Memory B cell (primary cell): ENCODE data around the gene GMDS.
A peak's percentile ranks its signal among the peaks of the same experiment; 100 is the strongest.
"Not testable (repeated sequence)": the region's sequence is repeated elsewhere in the genome, so short reads cannot be mapped to it uniquely, and the experiment has no call there.

ENCODE experiments used
- ATAC-seq: fragments of 150-1000 bp; cut with Tn5 transposase; 2 replicates; pipeline ENCODE4 v1.10.0; 2021; ENCODE audit warnings: low read depth, mild to moderate bottlenecking, moderate library complexity
- DNase-seq, 2 donors: peaks; one replicate each; pipeline ENCODE4 v3.0.0; 2022; ENCODE audit warnings: low spot score in 2 of 2
- H3K27ac Mint-ChIP-seq: one replicate; pipeline ENCODE4 v1.8.0; 2022; ENCODE audit warnings: mild to moderate bottlenecking, moderate library complexity, mixed read lengths
- H3K27me3 Mint-ChIP-seq: one replicate; pipeline ENCODE4 v1.8.0; 2022; ENCODE audit warnings: mixed read lengths
- H3K36me3 Mint-ChIP-seq: one replicate; pipeline ENCODE4 v1.8.0; 2022; ENCODE audit warnings: mild to moderate bottlenecking, mixed read lengths
- H3K4me1 Mint-ChIP-seq: one replicate; pipeline ENCODE4 v1.8.0; 2022; ENCODE audit warnings: mixed read lengths
- H3K4me3 Mint-ChIP-seq: one replicate; pipeline ENCODE4 v1.8.0; 2022; ENCODE audit warnings: mild to moderate bottlenecking, moderate library complexity, mixed read lengths
- H3K9me3 Mint-ChIP-seq: one replicate; pipeline ENCODE4 v1.8.0; 2022; ENCODE audit warnings: mixed read lengths

Gene GMDS

DNA sequence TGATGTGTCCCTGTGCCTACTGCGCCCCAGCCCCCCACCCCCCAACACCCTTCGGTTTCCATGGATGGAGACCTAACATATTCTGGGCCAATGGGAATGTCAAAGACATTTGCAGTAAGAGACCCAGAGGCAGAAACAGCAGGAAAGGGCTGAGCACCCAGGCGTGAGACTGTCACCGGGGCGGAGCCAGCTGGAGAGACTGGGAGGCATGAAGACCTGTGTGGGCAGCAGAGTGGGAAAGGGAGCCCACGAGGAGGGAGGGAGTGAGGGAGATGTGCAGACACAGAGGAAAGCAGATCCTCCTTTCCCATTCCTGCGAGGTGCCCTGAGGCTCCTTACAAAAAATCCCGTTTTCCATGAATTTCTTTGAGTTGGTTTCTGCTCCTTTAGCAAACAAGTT is 485.5 kb downstream of the GMDS start:
- Mint-ChIP-seq H3K27ac (no peak overlapping the region), H3K36me3 (peaks cover 9% of the 10 kb centered on the region), H3K9me3 (no peaks in the 10 kb centered on the region), H3K27me3 (no peaks in the 10 kb centered on the region), H3K4me3 (no peak overlapping the region), H3K4me1 (no peaks in the 10 kb centered on the region)
- ATAC-seq (no peak), DNase-seq (no peak)

GRCh38 chr6:1758076-1758679 is 487.2 kb downstream of the GMDS start:
- Mint-ChIP-seq H3K4me1 (no peaks in the 10 kb centered on the region), H3K27ac (no peak overlapping the region), H3K9me3 (peaks cover 6% of the 10 kb centered on the region), H3K4me3 (no peak overlapping the region), H3K27me3 (no peaks in the 10 kb centered on the region), H3K36me3 (peaks cover 13% of the 10 kb centered on the region)
- no peak for DNase-seq
- ATAC-seq = no peak

DNA sequence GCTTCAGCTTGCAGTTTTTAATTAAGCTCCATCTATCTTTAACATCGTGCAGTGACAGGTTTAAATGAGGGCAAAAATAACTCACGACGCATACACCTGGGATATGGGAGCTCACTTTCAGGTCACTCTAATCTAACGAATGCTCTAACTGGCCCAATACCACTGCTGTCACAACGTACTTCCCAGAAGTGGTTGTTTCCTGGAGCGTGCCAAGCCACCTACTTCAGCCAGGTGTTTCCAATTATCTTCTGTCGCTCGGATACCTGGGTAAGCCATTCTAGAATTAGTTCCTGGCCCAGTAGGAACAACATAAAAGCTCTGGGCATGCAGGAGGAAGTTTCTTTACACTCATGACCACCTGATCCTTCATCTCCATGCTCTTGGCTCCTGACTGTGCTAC is 488.3 kb downstream of the GMDS start:
- DNase-seq = no peak
- Mint-ChIP-seq H3K27ac (no peak overlapping the region), H3K9me3 (peaks cover 8% of the 10 kb centered on the region), H3K36me3 (peaks cover 17% of the 10 kb centered on the region), H3K27me3 (no peaks in the 10 kb centered on the region), H3K4me3 (no peak overlapping the region), H3K4me1 (no peaks in the 10 kb centered on the region)
- no peak for ATAC-seq

DNA sequence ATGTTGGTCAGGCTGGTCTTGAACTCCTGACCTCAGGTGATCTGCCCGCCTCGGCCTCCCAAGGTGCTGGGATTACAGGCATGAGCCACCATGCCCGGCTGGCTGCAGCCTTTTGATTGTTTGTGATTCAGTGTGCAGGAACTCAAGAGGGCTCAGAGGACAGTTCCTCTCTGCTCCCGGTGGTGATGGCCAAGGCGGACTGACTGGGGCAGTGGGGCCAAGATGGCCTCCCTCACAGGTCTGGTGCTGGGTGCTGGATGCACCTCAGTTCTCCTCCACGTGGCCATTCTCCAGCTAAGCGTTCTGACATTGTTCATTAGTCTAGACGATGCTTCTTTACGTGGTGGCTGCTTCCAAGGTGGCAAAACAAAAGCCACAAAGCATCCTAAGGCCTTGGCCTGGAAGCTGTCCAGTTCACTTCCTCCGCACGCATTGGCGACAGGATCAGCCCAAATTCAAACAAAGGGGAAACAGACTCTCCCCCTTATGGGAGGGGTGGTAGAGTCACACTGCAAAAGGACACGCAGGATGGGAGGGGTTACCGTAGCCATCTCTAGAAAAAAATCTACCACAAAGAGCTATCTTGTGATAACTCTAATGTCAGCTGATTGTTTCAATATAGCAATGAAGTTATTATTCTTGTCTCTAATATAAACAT is 488.8 kb downstream of the GMDS start:
- Mint-ChIP-seq H3K27me3 (no peaks in the 10 kb centered on the region), H3K4me1 (no peaks in the 10 kb centered on the region), H3K27ac (no peak overlapping the region), H3K36me3 (peaks cover 22% of the 10 kb centered on the region), H3K9me3 (peaks cover 12% of the 10 kb centered on the region), H3K4me3 (no peak overlapping the region)
- ATAC-seq (no peak), DNase-seq (no peak)

GRCh38 chr6:1751063-1751462 is 494.3 kb downstream of the GMDS start:
- H3K4me1 Mint-ChIP-seq, H3K27me3 Mint-ChIP-seq, ATAC-seq, H3K4me3 Mint-ChIP-seq, H3K27ac Mint-ChIP-seq, DNase-seq: not testable (repeated sequence)
- Mint-ChIP-seq H3K9me3 (peaks cover 12% of the 10 kb centered on the region), H3K36me3 (peaks cover 20% of the 10 kb centered on the region)

DNA sequence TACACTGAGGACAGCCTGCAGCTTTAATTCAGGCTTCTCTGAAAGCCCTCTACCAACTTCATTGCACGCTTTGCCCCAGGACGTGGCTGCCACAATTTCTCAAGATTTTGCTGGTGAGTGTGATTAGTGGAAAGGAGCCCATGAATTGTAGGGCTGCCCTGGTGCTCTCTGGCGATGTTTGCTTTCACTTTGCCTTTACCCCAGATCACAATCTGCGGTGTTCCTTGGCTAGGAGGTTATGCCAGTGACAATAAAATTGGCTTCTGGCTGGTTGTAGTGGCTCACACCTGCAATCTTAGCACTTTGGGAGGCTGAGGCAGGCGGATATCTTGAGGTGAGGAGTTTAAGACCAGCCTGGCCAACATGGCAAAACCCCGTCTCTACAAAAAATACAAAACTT is 496.4 kb downstream of the GMDS start:
- H3K36me3 Mint-ChIP-seq = peaks cover 20% of the 10 kb centered on the region
- H3K27me3 Mint-ChIP-seq = no peaks in the 10 kb centered on the region
- H3K4me1 Mint-ChIP-seq = no peaks in the 10 kb centered on the region
- peaks cover 12% of the 10 kb centered on the region for H3K9me3 Mint-ChIP-seq
- ATAC-seq (no peak), DNase-seq (no peak)
- no peak overlapping the region for H3K4me3 Mint-ChIP-seq
- H3K27ac Mint-ChIP-seq = no peak overlapping the region

- no peak overlapping the region for H3K27ac Mint-ChIP-seq
- ATAC-seq (no peak), DNase-seq (no peak)
- no peaks in the 10 kb centered on the region for H3K27me3 Mint-ChIP-seq
- H3K36me3 Mint-ChIP-seq = peaks cover 10% of the 10 kb centered on the region
- no peaks in the 10 kb centered on the region for H3K4me1 Mint-ChIP-seq
- H3K9me3 Mint-ChIP-seq = peaks cover 4% of the 10 kb centered on the region
- H3K4me3 Mint-ChIP-seq = no peak overlapping the region
Measured at GRCh38 chr6:1747531-1747930, 497.9 kb downstream of the GMDS start.

GRCh38 chr6:1747003-1747402 is 498.4 kb downstream of the GMDS start:
- H3K27ac Mint-ChIP-seq = no peak overlapping the region
- H3K4me3 Mint-ChIP-seq = no peak overlapping the region

GRCh38 chr6:1745814-1746213 is 499.6 kb downstream of the GMDS start:
- H3K4me1 Mint-ChIP-seq = peaks cover 3% of the 10 kb centered on the region
- H3K27me3 Mint-ChIP-seq = no peaks in the 10 kb centered on the region
- H3K4me3 Mint-ChIP-seq = no peak overlapping the region
- DNase-seq (no peak), ATAC-seq (no peak)
- no peaks in the 10 kb centered on the region for H3K9me3 Mint-ChIP-seq
- no peaks in the 10 kb centered on the region for H3K36me3 Mint-ChIP-seq
- H3K27ac Mint-ChIP-seq = no peak overlapping the region

More at GRCh38 chr6:1747003-1747402, 498.4 kb downstream of the GMDS start:
- Mint-ChIP-seq H3K4me1 (no peaks in the 10 kb centered on the region), H3K36me3 (peaks cover 5% of the 10 kb centered on the region), H3K9me3 (peaks cover 3% of the 10 kb centered on the region), H3K27me3 (no peaks in the 10 kb centered on the region)
- DNase-seq = no peak
- no peak for ATAC-seq

DNA sequence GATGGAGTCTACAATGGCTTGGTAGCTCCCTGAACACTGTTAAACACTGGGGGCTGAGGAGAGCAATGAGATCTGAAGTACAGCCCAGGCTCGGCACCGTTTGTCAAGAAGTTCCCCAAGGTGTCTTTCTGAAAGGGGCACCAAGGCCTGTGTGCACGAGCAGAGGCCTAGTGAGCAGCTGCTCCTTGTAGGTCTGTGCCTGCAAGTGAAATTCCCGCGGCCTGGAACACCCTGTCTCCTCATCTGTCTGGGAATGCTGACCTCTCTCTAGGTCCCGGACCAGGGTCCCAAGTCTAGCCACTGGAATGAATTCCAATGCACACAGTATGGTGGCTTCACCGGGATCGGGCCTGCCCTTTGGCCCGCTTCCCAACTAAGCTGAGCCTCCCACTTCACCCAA is 500.9 kb downstream of the GMDS start:
- Mint-ChIP-seq H3K27me3 (no peaks in the 10 kb centered on the region), H3K27ac (no peak overlapping the region), H3K9me3 (no peaks in the 10 kb centered on the region), H3K36me3 (no peaks in the 10 kb centered on the region), H3K4me1 (peaks cover 5% of the 10 kb centered on the region), H3K4me3 (no peak overlapping the region)
- ATAC-seq (no peak), DNase-seq (no peak)

- DNase-seq = peak in 1 of 2 donors; percentile 26
- H3K9me3 Mint-ChIP-seq = no peaks in the 10 kb centered on the region
- peaks cover 14% of the 10 kb centered on the region for H3K4me1 Mint-ChIP-seq
- no peak overlapping the region for H3K27ac Mint-ChIP-seq
- H3K36me3 Mint-ChIP-seq = no peaks in the 10 kb centered on the region
- no peak overlapping the region for H3K4me3 Mint-ChIP-seq
- ATAC-seq = peak; percentile 90
- no peaks in the 10 kb centered on the region for H3K27me3 Mint-ChIP-seq
Measured at GRCh38 chr6:1739680-1740079, 505.7 kb downstream of the GMDS start.

DNA sequence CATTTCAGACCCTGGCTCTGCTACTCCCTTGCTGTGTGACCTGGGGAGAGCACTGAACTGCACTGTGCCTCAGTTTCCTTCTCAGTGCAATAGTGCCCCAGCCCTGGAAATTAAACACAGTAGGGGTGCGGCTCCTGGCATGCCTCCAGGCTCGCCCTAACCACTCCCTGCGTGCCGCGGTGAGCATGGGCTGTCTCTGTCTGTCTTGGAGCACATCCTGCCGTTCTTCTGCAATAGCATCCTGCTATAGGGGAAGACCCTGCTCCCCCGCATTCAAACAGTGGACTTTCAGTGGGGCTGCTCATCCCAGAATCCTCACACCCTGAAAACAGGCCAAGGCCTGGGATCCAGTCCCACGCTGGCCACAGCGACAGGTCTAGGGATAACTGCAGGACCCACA is 506.2 kb downstream of the GMDS start:
- Mint-ChIP-seq H3K36me3 (no peaks in the 10 kb centered on the region), H3K27me3 (no peaks in the 10 kb centered on the region), H3K4me1 (peaks cover 14% of the 10 kb centered on the region), H3K27ac (no peak overlapping the region), H3K9me3 (no peaks in the 10 kb centered on the region), H3K4me3 (peak overlapping the region; percentile 2)
- ATAC-seq (peak; percentile 19), DNase-seq (peak in 1 of 2 donors; percentile 31)

- peaks cover 14% of the 10 kb centered on the region for H3K4me1 Mint-ChIP-seq
- no peaks in the 10 kb centered on the region for H3K27me3 Mint-ChIP-seq
- no peak overlapping the region for H3K4me3 Mint-ChIP-seq
- H3K9me3 Mint-ChIP-seq = no peaks in the 10 kb centered on the region
- DNase-seq (no peak), ATAC-seq (peak; percentile 8)
- no peak overlapping the region for H3K27ac Mint-ChIP-seq
- H3K36me3 Mint-ChIP-seq = no peaks in the 10 kb centered on the region
Measured at GRCh38 chr6:1738558-1739081, 506.8 kb downstream of the GMDS start.

- H3K27me3 Mint-ChIP-seq = no peaks in the 10 kb centered on the region
- H3K4me3 Mint-ChIP-seq = no peak overlapping the region
- no peak overlapping the region for H3K27ac Mint-ChIP-seq
- no peak for DNase-seq
- H3K36me3 Mint-ChIP-seq = peaks cover 4% of the 10 kb centered on the region
- ATAC-seq = no peak
- H3K9me3 Mint-ChIP-seq = no peaks in the 10 kb centered on the region
- peaks cover 14% of the 10 kb centered on the region for H3K4me1 Mint-ChIP-seq
Measured at GRCh38 chr6:1737463-1738311, 507.7 kb downstream of the GMDS start.
